GM12878 (cell line): Measurements from ENCODE around the gene KRTAP10-1.

Experiments used
- RBBP5 ChIP-seq: fragments of 200-600 bp; sonication (generic); conservative IDR thresholded peaks from 2 replicates; pipeline ENCODE4 v1.6.1; 2016
- SP1 ChIP-seq: IDR thresholded peaks from one replicate; pipeline ENCODE4 v1.6.1; 2011; ENCODE audit warnings: low read depth, low read length
- ZSCAN29 ChIP-seq: fragments of 450-650 bp; IDR thresholded peaks from 2 replicates; pipeline ENCODE4 v1.6.1; 2017; ENCODE audit warnings: mild to moderate bottlenecking, moderate library complexity

GRCh38 chr21:44549525-44550211 is 9.7 kb upstream of the KRTAP10-1 start:
- no peak for TF ChIP-seq SP1
- TF ChIP-seq ZSCAN29, result no peak
- no peak for TF ChIP-seq RBBP5
